IPS-18a (cell line): Measurements from ENCODE around the gene SMPDL3A.

Experiments used
- H3K27ac ChIP-seq: one replicate; pipeline ENCODE4 v1.5.1; 2013; ENCODE audit warnings: low read length
- H3K27me3 ChIP-seq: one replicate; pipeline ENCODE4 v1.6.1; 2013; ENCODE audit warnings: mild to moderate bottlenecking, low read length; ENCODE audit not compliant: control insufficient read depth, insufficient read depth
- H3K36me3 ChIP-seq: one replicate; pipeline ENCODE4 v1.6.1; 2013; ENCODE audit warnings: low read depth, low read length; ENCODE audit not compliant: control insufficient read depth
- H3K4me1 ChIP-seq: one replicate; pipeline ENCODE4 v1.6.1; 2013; ENCODE audit warnings: low read depth, low read length; ENCODE audit not compliant: control insufficient read depth
- H3K4me3 ChIP-seq: one replicate; pipeline ENCODE4 v1.5.1; 2013; ENCODE audit warnings: low read length
- H3K9ac ChIP-seq: one replicate; pipeline ENCODE4 v1.6.1; 2013; ENCODE audit warnings: mild to moderate bottlenecking, low read length, moderate library complexity
- H3K9me3 ChIP-seq: one replicate; pipeline ENCODE4 v1.6.1; 2013; ENCODE audit warnings: low read depth, low read length; ENCODE audit not compliant: control insufficient read depth

Gene SMPDL3A

DNA sequence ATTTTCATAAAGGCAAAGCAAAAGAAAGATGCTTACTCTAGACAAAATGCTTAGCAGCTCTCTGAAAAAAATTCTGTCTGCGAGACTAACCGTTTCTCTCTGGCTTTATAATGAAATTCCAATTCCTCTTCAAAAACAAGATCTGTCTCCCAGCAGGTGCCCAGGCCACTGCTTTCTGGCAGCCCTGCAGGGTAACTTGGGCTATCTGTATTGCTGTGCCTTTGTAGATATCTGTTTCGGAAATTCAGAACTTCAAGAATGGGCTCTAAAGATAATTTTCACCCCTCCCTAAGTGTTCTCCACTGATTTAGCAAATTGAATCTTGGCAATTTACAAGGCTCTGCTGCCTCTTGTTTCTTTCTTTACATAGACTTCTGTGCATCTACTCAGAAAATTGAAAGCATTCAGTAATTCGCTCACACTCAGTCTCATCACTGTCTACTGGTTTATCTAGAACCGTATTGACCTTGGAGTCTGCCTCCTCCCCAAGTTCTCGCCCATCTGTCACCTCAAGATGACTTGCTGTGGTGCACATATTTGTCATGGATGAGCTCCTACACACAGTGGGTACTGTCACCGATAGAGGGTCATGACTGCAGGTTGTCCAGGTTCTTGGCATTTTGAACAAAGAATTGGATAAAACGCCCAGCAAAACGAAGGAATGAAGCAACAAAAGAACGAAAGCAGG lies 35.9 kb upstream of the SMPDL3A start:
- H3K27me3 ChIP-seq, result peaks cover 44% of the 10 kb centered on the region
- H3K4me1 ChIP-seq, result peaks cover 22% of the 10 kb centered on the region
- H3K27ac ChIP-seq, result no peak overlapping the region
- H3K36me3 ChIP-seq, result no peaks in the 10 kb centered on the region
- no peak overlapping the region for H3K9ac ChIP-seq
- no peaks in the 10 kb centered on the region for H3K9me3 ChIP-seq
- no peak overlapping the region for H3K4me3 ChIP-seq

GRCh38 chr6:122753688-122754056 lies 35.4 kb upstream of the SMPDL3A start:
- no peak overlapping the region for H3K9ac ChIP-seq
- H3K4me3 ChIP-seq, result no peak overlapping the region
- peaks cover 22% of the 10 kb centered on the region for H3K4me1 ChIP-seq
- no peaks in the 10 kb centered on the region for H3K9me3 ChIP-seq
- peaks cover 48% of the 10 kb centered on the region for H3K27me3 ChIP-seq
- no peaks in the 10 kb centered on the region for H3K36me3 ChIP-seq
- H3K27ac ChIP-seq, result no peak overlapping the region

DNA sequence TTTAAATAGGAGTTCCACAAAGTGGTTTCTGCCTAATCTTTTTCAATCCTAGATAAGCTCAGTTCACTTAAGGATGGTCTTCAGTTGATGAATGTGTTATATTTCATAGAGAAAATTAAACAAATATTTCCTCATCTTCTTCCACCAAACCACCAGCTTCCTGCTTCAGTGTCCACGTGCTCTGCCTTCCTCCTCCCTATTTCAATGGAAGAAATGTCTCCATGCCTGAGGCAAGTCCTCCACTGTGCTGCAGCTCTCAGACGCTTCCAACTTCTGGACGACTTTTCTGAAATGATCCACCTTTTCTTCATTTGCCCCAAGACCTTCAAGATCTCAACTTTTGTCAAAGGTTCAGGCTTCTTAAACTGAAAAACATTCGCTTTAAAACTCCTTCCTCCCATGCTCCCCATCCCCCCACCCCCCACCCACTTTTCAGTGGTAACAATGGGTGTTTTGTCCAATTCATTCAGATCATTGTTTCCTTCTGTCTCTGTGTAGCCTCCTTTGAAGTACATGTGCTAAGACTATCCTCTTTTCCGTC lies 34.8 kb upstream of the SMPDL3A start:
- no peaks in the 10 kb centered on the region for H3K36me3 ChIP-seq
- peaks cover 22% of the 10 kb centered on the region for H3K4me1 ChIP-seq
- H3K27me3 ChIP-seq, result peaks cover 48% of the 10 kb centered on the region
- H3K27ac ChIP-seq, result no peak overlapping the region
- no peak overlapping the region for H3K9ac ChIP-seq
- no peaks in the 10 kb centered on the region for H3K9me3 ChIP-seq
- no peak overlapping the region for H3K4me3 ChIP-seq

GRCh38 chr6:122755901-122756300 lies 33.2 kb upstream of the SMPDL3A start:
- Histone ChIP-seq H3K27me3 (peaks cover 48% of the 10 kb centered on the region), H3K36me3 (no peaks in the 10 kb centered on the region), H3K9ac (no peak overlapping the region), H3K27ac (no peak overlapping the region), H3K4me3 (no peak overlapping the region), H3K9me3 (no peaks in the 10 kb centered on the region), H3K4me1 (peaks cover 22% of the 10 kb centered on the region)

DNA sequence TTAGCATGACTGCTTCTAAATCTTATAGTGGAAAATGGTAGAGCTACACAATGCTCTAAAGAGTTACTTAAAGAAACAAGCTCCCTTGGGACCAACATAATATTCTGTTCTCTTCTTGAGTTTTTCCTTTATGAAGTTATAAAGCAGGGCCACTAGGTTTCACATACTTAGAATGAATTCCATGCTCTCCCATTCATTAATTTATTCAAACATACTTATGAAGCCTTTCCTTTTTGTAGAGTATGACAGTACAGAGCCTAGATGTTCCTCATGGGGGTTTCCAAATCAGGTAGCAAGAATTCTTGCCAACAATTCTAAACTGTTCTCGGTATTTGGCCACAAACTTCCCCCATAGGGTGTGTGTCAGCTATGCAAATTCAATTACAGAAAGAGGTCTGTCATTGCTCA lies 30.1 kb upstream of the SMPDL3A start:
- H3K4me3 ChIP-seq, result no peak overlapping the region

DNA sequence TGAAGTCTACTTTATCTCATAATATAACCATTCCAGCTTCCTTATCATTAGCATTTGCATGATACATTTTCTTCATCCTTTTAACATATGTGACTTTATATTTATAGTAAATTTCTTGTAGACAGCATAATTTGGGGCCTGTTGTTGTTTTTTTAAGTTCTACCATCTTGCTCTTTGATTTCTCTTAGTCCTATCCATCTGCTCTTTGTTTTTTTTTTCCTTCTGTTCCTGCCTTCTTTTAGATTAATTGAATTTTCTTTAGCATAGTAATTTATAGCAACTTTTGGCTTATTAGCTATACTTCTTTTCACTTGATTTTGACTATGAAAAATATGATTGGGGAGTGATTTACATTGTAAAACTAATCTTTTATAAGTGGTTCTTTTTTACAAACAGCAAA lies 28.7 kb upstream of the SMPDL3A start:
- H3K9ac ChIP-seq, result no peak overlapping the region
- H3K36me3 ChIP-seq, result no peaks in the 10 kb centered on the region
- no peaks in the 10 kb centered on the region for H3K9me3 ChIP-seq
- H3K27ac ChIP-seq, result no peak overlapping the region
- H3K4me1 ChIP-seq, result no peaks in the 10 kb centered on the region
- H3K4me3 ChIP-seq, result no peak overlapping the region
- peaks cover 24% of the 10 kb centered on the region for H3K27me3 ChIP-seq

More for the DNA sequence above, 30.1 kb upstream of the SMPDL3A start:
- no peaks in the 10 kb centered on the region for H3K9me3 ChIP-seq
- peaks cover 4% of the 10 kb centered on the region for H3K4me1 ChIP-seq
- H3K27me3 ChIP-seq, result peaks cover 35% of the 10 kb centered on the region
- no peak overlapping the region for H3K9ac ChIP-seq
- H3K27ac ChIP-seq, result no peak overlapping the region
- H3K36me3 ChIP-seq, result no peaks in the 10 kb centered on the region

DNA sequence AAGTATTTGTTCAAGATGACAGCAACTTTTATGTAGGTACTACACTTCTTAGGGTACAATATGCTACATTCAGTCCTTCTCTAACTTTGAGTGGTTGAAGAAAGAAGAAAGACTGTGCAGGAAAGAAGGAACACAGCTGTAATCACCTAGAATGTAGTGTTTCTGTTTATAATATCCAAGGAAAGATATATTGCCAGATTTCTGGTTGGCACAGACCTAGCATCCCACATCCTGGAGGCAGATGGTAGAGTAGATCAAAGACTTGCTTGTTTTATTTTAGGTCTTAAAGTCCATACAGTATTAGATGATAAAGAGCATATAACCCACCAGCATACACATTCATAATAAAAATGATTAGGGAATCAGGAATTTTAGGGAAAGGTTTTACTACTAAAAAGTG lies 22.8 kb upstream of the SMPDL3A start:
- Histone ChIP-seq H3K27me3 (no peaks in the 10 kb centered on the region), H3K9ac (no peak overlapping the region), H3K27ac (no peak overlapping the region), H3K36me3 (no peaks in the 10 kb centered on the region), H3K4me3 (no peak overlapping the region), H3K9me3 (no peaks in the 10 kb centered on the region), H3K4me1 (peaks cover 6% of the 10 kb centered on the region)

- Histone ChIP-seq H3K9me3 (no peaks in the 10 kb centered on the region), H3K4me3 (no peak overlapping the region), H3K9ac (no peak overlapping the region), H3K36me3 (no peaks in the 10 kb centered on the region), H3K27me3 (no peaks in the 10 kb centered on the region), H3K27ac (no peak overlapping the region), H3K4me1 (peaks cover 6% of the 10 kb centered on the region)
These were observed 18.0 kb upstream of the SMPDL3A start for GRCh38 chr6:122770835-122771601.

GRCh38 chr6:122772724-122773415 lies 16.2 kb upstream of the SMPDL3A start:
- no peaks in the 10 kb centered on the region for H3K9me3 ChIP-seq
- H3K9ac ChIP-seq, result no peak overlapping the region
- no peak overlapping the region for H3K27ac ChIP-seq
- peaks cover 6% of the 10 kb centered on the region for H3K4me1 ChIP-seq
- H3K4me3 ChIP-seq, result no peak overlapping the region
- no peaks in the 10 kb centered on the region for H3K36me3 ChIP-seq
- no peaks in the 10 kb centered on the region for H3K27me3 ChIP-seq

DNA sequence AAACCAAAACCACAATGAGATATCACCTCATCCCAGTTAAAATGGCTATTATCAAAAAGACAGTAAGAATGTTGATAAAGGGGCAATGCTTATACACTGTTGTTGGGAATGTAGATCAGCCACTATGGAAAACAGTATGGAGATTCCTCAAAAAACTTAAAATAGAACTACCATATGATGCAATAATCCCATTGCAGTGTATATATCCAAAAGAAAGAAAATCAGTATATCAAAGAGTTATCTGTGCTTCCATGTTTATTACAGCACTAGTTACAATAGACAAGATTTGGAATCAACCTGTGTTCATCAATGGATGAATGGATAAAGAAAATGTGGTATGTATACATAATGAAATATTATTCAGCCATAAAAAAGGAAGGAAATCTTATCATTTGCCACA lies 13.1 kb upstream of the SMPDL3A start:
- Histone ChIP-seq H3K27me3 (no peaks in the 10 kb centered on the region), H3K27ac (no peak overlapping the region), H3K9ac (no peak overlapping the region), H3K4me1 (peaks cover 28% of the 10 kb centered on the region), H3K36me3 (no peaks in the 10 kb centered on the region), H3K9me3 (no peaks in the 10 kb centered on the region), H3K4me3 (no peak overlapping the region)

DNA sequence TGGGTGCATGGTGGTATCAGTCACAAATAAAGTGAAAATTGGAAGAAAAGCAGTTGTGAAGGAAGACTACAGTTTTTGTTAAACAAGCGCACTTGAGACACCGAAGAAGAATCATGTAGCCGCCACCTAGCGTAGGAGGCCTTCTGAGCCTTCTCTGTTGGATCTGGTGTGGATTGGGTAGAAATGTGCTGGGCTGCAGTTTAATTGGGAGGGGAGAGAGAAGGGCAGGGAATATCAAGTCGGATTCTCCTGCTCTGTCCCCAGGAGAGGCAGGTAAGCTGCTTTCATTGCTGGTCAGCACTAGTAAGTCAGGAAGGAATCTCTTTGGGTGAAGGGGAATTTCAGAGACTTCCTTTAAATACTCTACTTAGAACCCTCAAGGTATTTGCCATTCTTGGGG lies 10.8 kb upstream of the SMPDL3A start:
- Histone ChIP-seq H3K36me3 (no peaks in the 10 kb centered on the region), H3K4me1 (peaks cover 24% of the 10 kb centered on the region), H3K27ac (no peak overlapping the region), H3K9me3 (no peaks in the 10 kb centered on the region), H3K4me3 (peak overlapping the region; percentile 48), H3K9ac (no peak overlapping the region), H3K27me3 (no peaks in the 10 kb centered on the region)
